GM23338 (cell line): Measurements from ENCODE around the gene CTNNA3. TPM values are rescaled to one million over a fixed set of nuclear protein-coding genes. Genes with fewer than 3 reads are reported as not detected.

Source experiments
- ATAC-seq: fragments of 200-7000 bp; cut with Tn5 transposase; 3 replicates; pipeline ENCODE4 v1.9.1; 2020
- DNase-seq: peaks from one replicate; pipeline ENCODE4 v3.0.0-alpha.2; 2015; ENCODE audit warnings: low spot score
- H2AFZ ChIP-seq: fragments of 200-600 bp; sonication (generic); 2 replicates; pipeline ENCODE4 v1.8.0; 2016; ENCODE audit warnings: antibody characterized with exemption, mild to moderate bottlenecking, moderate library complexity
- H3F3A ChIP-seq: fragments of 200-600 bp; sonication (generic); replicated peaks from 2 replicates; pipeline ENCODE4 v1.8.0; 2017; ENCODE audit warnings: antibody characterized with exemption, mixed run types, low read depth
- H3K27ac ChIP-seq: fragments of 200-600 bp; sonication (generic); 2 replicates; pipeline ENCODE4 v1.6.1; 2016; ENCODE audit warnings: low read depth
- H3K27me3 ChIP-seq: fragments of 200-600 bp; sonication (generic); 2 replicates; pipeline ENCODE4 v1.8.0; 2016; ENCODE audit warnings: mild to moderate bottlenecking, mixed run types, moderate library complexity; ENCODE audit not compliant: insufficient read depth
- H3K36me3 ChIP-seq: fragments of 200-600 bp; sonication (generic); 2 replicates; pipeline ENCODE4 v1.8.0; 2016; ENCODE audit warnings: mild to moderate bottlenecking; ENCODE audit not compliant: insufficient read depth
- H3K4me1 ChIP-seq: fragments of 200-600 bp; sonication (generic); 2 replicates; pipeline ENCODE4 v1.8.0; 2016; ENCODE audit warnings: mild to moderate bottlenecking, moderate library complexity; ENCODE audit not compliant: insufficient read depth
- H3K4me2 ChIP-seq: fragments of 200-600 bp; sonication (generic); 2 replicates; pipeline ENCODE4 v1.7.1; 2017; ENCODE audit warnings: mixed run types
- H3K4me3 ChIP-seq: fragments of 200-600 bp; sonication (generic); 2 replicates; pipeline ENCODE4 v1.6.1; 2016; ENCODE audit warnings: mixed run types
- H3K79me2 ChIP-seq: fragments of 200-600 bp; sonication (generic); replicated peaks from 2 replicates; pipeline ENCODE4 v1.8.0; 2017; ENCODE audit warnings: mild to moderate bottlenecking; ENCODE audit not compliant: insufficient read depth
- H3K9me2 ChIP-seq: fragments of 200-600 bp; sonication (generic); 2 replicates; pipeline ENCODE4 v1.8.0; 2017; ENCODE audit not compliant: insufficient read depth
- H4K20me1 ChIP-seq: fragments of 200-600 bp; sonication (generic); replicated peaks from 2 replicates; pipeline ENCODE4 v1.8.0; 2017; ENCODE audit warnings: mild to moderate bottlenecking; ENCODE audit not compliant: insufficient read depth
- H3K27ac Mint-ChIP-seq: 2 replicates; pipeline ENCODE4 v1.8.0; 2020; ENCODE audit warnings: inconsistent platforms, mild to moderate bottlenecking, moderate library complexity, mixed read lengths
- H3K27me3 Mint-ChIP-seq: 3 replicates; pipeline ENCODE4 v1.8.0; 2022; ENCODE audit warnings: low read depth, mild to moderate bottlenecking, moderate library complexity, mixed read lengths, inconsistent platforms; ENCODE audit not compliant: insufficient read depth, poor library complexity
- H3K36me3 Mint-ChIP-seq: 3 replicates; pipeline ENCODE4 v1.8.0; 2021; ENCODE audit warnings: low read depth, mild to moderate bottlenecking, inconsistent platforms, moderate library complexity, mixed read lengths
- H3K4me1 Mint-ChIP-seq: 3 replicates; pipeline ENCODE4 v1.8.0; 2020; ENCODE audit warnings: mild to moderate bottlenecking, inconsistent platforms, mixed read lengths
- H3K4me3 Mint-ChIP-seq: 3 replicates; pipeline ENCODE4 v1.8.0; 2021; ENCODE audit warnings: moderate library complexity, mild to moderate bottlenecking, inconsistent platforms, mixed read lengths
- H3K9me3 Mint-ChIP-seq: 3 replicates; pipeline ENCODE4 v1.8.0; 2020; ENCODE audit warnings: moderate library complexity, mild to moderate bottlenecking, inconsistent platforms, mixed read lengths
- CREB1 ChIP-seq: fragments of 250-450 bp; sonication (Bioruptor Pico); IDR thresholded peaks from 2 replicates; pipeline ENCODE4 v1.5.0; 2020; ENCODE audit warnings: low read depth, mild to moderate bottlenecking, moderate library complexity
- CTCF ChIP-seq, 2 experiments: fragments of 200-600 bp in 1 of 2; sonication (generic) in 1 of 2; conservative IDR thresholded peaks; 2 replicates each; pipeline versions ENCODE4 v1.5.1 to v1.6.1; 2016 to 2017; ENCODE audit warnings: antibody characterized with exemption in 2 of 2, low read depth in 2 of 2, mild to moderate bottlenecking in 2 of 2, moderate library complexity in 1 of 2
- ETS1 ChIP-seq: IDR thresholded peaks from 2 replicates; pipeline ENCODE4 v1.6.1; 2016; ENCODE audit warnings: antibody characterized with exemption
- EZH2 ChIP-seq: fragments of 200-600 bp; sonication (generic); IDR thresholded peaks from one replicate; pipeline ENCODE4 v1.8.0; 2017; ENCODE audit warnings: antibody characterized with exemption, mild to moderate bottlenecking, low read depth; ENCODE audit not compliant: unreplicated experiment
- EZH2phosphoT487 ChIP-seq: fragments of 200-600 bp; sonication (generic); IDR thresholded peaks from one replicate; pipeline ENCODE4 v1.8.1; 2018; ENCODE audit warnings: antibody characterized with exemption; ENCODE audit not compliant: unreplicated experiment
- JUNB ChIP-seq: IDR thresholded peaks from one replicate; pipeline ENCODE4 v1.6.1; 2016; ENCODE audit warnings: antibody characterized with exemption; ENCODE audit not compliant: unreplicated experiment
- NANOG ChIP-seq: IDR thresholded peaks from 2 replicates; pipeline ENCODE4 v1.6.1; 2016; ENCODE audit warnings: antibody characterized with exemption, borderline replicate concordance
- POLR2AphosphoS5 ChIP-seq: IDR thresholded peaks from 2 replicates; pipeline ENCODE4 v1.6.1; 2016; ENCODE audit warnings: antibody characterized with exemption, low read depth
- REST ChIP-seq: IDR thresholded peaks from one replicate; pipeline ENCODE4 v1.6.1; 2018; ENCODE audit warnings: antibody characterized with exemption; ENCODE audit not compliant: unreplicated experiment
- STAT1 ChIP-seq: IDR thresholded peaks from one replicate; pipeline ENCODE4 v1.6.1; 2016; ENCODE audit warnings: antibody characterized with exemption; ENCODE audit not compliant: unreplicated experiment
- ZNF114 ChIP-seq: fragments of 250-450 bp; sonication (Bioruptor Pico); IDR thresholded peaks from 2 replicates; pipeline ENCODE4 v1.5.0; 2020; ENCODE audit warnings: mild to moderate bottlenecking, moderate library complexity
- ZNF331 ChIP-seq: fragments of 250-450 bp; sonication (Bioruptor Pico); IDR thresholded peaks from 2 replicates; pipeline ENCODE4 v1.5.0; 2020; ENCODE audit warnings: low read depth, mild to moderate bottlenecking, moderate library complexity
- ZNF462 ChIP-seq: fragments of 250-450 bp; sonication (Bioruptor Pico); IDR thresholded peaks from 2 replicates; pipeline ENCODE4 v1.5.0; 2020; ENCODE audit warnings: mild to moderate bottlenecking, moderate library complexity
- polyA plus RNA-seq: library from polyadenylated mRNA; unstranded; fragments of >200 nt; fragmentation: Nextera tagmentation; extraction: Ambion mirVana; gene quantifications from 2 replicates; pipeline ENCODE4 v1.2.1, GENCODE V29; 2016
- total RNA-seq: library from RNA; depleted of rRNA; stranded (reverse); fragments of >200 nt; shearing (Covaris generic); gene quantifications from 2 replicates; pipeline ENCODE4 v1.2.3, GENCODE V29; 2014

Gene CTNNA3
- total and polyA plus RNA-seq, 2 experiments from 2014 or later = 0.71 to 3.3 TPM

- H3K36me3 Mint-ChIP-seq = peaks cover 10% of the 10 kb centered on the region; the same call in 2 of the 3 replicates
- no peaks in the 10 kb centered on the region for H3K4me1 Mint-ChIP-seq
- Histone ChIP-seq H4K20me1 (no peaks in the 10 kb centered on the region), H3K27me3 (no peaks in the 10 kb centered on the region), H3K4me1 (no peaks in the 10 kb centered on the region), H3K4me3 (no peak overlapping the region), H3K79me2 (no peaks in the 10 kb centered on the region), H3F3A (no peaks in the 10 kb centered on the region), H3K4me2 (no peak overlapping the region), H3K9me2 (no peaks in the 10 kb centered on the region), H2AFZ (no peak overlapping the region), H3K27ac (no peak overlapping the region), H3K36me3 (no peaks in the 10 kb centered on the region)
- H3K27ac Mint-ChIP-seq = no peak overlapping the region
- no peak for ATAC-seq
- peaks cover 18% of the 10 kb centered on the region for H3K9me3 Mint-ChIP-seq
- no peak for DNase-seq
- no peak for TF ChIP-seq NANOG
- no peak for TF ChIP-seq EZH2phosphoT487
- no peak for TF ChIP-seq ZNF462 (CRISPR knock-in tag)
- no peak for TF ChIP-seq POLR2AphosphoS5
- no peak for TF ChIP-seq REST
- TF ChIP-seq ETS1 = no peak
- TF ChIP-seq ZNF114 (CRISPR knock-in tag) = no peak
- TF ChIP-seq EZH2 = no peak
- no peak for TF ChIP-seq STAT1
- no peak for TF ChIP-seq JUNB
- no peak for TF ChIP-seq CTCF (conservative IDR thresholded peaks at IDR 0.05; ENCODE audit: low read depth in 2 of 2)
- TF ChIP-seq ZNF331 (CRISPR knock-in tag) = no peak
- TF ChIP-seq CREB1 (CRISPR knock-in tag) = no peak
- peaks cover 2% of the 10 kb centered on the region for H3K27me3 Mint-ChIP-seq
- no peak overlapping the region for H3K4me3 Mint-ChIP-seq
Measured at GRCh38 chr10:66223656-66224055, 1472.3 kb downstream of the CTNNA3 start.
